ENCODE results near the gene MRPL54. TPM values are rescaled to one million over a fixed set of nuclear protein-coding genes. Genes with fewer than 3 reads are reported as not detected.

The MRPL54 gene
- total RNA-seq, 1 experiment from 2014 or later, result 67.1 TPM

- BruUV-seq (replicated peaks), result no TSS peak
- intact Hi-C loops (cut with micrococcal nuclease), result no loop called here
- H3K4me3 ChIP-seq (replicated peaks in 1 of 2; ENCODE audit: low read depth in 1 of 2, low read length in 2 of 2), result no peak overlapping the region
- no peaks in the 10 kb centered on the region for H3K36me3 ChIP-seq (ENCODE audit: control insufficient read depth in 1 of 2, insufficient read depth in 2 of 2, low read length in 2 of 2)
- no peak for DNase-seq (ENCODE audit: low read depth, low spot score)
- POLR2A ChIA-PET, result no interaction called here
- H3K9me2 ChIP-seq (ENCODE audit: insufficient read depth), result no peaks in the 10 kb centered on the region
- no peaks in the 10 kb centered on the region for H3K79me2 ChIP-seq (ENCODE audit: insufficient read depth, low read length)
- TF ChIP-seq, protein P1, sequence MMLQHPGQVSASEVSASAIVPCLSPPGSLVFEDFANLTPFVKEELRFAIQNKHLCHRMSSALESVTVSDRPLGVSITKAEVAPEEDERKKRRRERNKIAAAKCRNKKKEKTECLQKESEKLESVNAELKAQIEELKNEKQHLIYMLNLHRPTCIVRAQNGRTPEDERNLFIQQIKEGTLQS (IDR thresholded peaks at IDR 0.05), result no peak
- TF ChIP-seq RAD21 (IDR thresholded peaks at IDR 0.05; ENCODE audit: low read depth), result no peak
- TF ChIP-seq CTCF (IDR thresholded peaks at IDR 0.05 in 2 of 3, conservative IDR thresholded peaks at IDR 0.05 in 1 of 3; ENCODE audit: borderline replicate concordance in 1 of 3, insufficient read depth in 1 of 3, low read depth in 2 of 3, low read length in 2 of 3), result no peak
- TF ChIP-seq ZFX (IDR thresholded peaks at IDR 0.05), result no peak
- TF ChIP-seq SIN3A (IDR thresholded peaks at IDR 0.05; ENCODE audit: low read depth), result no peak
- TF ChIP-seq SRF (IDR thresholded peaks at IDR 0.05; ENCODE audit: low read depth), result no peak
- TF ChIP-seq REST (IDR thresholded peaks at IDR 0.05; ENCODE audit: low read depth), result no peak
- no peak for TF ChIP-seq TCF7L2 (IDR thresholded peaks at IDR 0.05; ENCODE audit: borderline replicate concordance, extremely low read depth, insufficient read depth, insufficient read length)
- no peak for TF ChIP-seq POLR2AphosphoS5 (IDR thresholded peaks at IDR 0.05; ENCODE audit: low read depth, low read length)
- no peak for TF ChIP-seq ELF1 (IDR thresholded peaks at IDR 0.05; ENCODE audit: borderline replicate concordance, low read depth)
- TF ChIP-seq CBX3 (IDR thresholded peaks at IDR 0.05; ENCODE audit: low read depth), result no peak
- no peak for TF ChIP-seq MAX (IDR thresholded peaks at IDR 0.05)
- TF ChIP-seq EZH2phosphoT487 (IDR thresholded peaks at IDR 0.05; ENCODE audit: borderline replicate concordance), result no peak
- TF ChIP-seq POLR2A (IDR thresholded peaks at IDR 0.05; ENCODE audit: borderline replicate concordance, extremely low read depth, insufficient read depth, insufficient read length), result no peak
- no peak for TF ChIP-seq YY1 (IDR thresholded peaks at IDR 0.05; ENCODE audit: extremely low read depth, insufficient replicate concordance, low read depth, low read length)
- TF ChIP-seq CEBPB (IDR thresholded peaks at IDR 0.05; ENCODE audit: low read depth), result no peak
- no peak for ATAC-seq
- no peak overlapping the region for H3K9ac ChIP-seq (ENCODE audit: low read length)
- RAD21 ChIA-PET (ENCODE audit: low non-redundant PET in 1 of 2, low total read pairs in 2 of 2, uncharacterized antibody in 2 of 2, unreplicated experiment in 2 of 2), result no interaction called here
- no peak overlapping the region for H2AFZ ChIP-seq (ENCODE audit: low read depth, low read length, poor library complexity, severe bottlenecking)
- H4K20me1 ChIP-seq (ENCODE audit: insufficient read depth), result no peaks in the 10 kb centered on the region
- no peak overlapping the region for H3K27ac ChIP-seq (ENCODE audit: low read depth, low read length)
- CTCF ChIA-PET, result no interaction called here
- H3K4me2 ChIP-seq (ENCODE audit: low read length), result no peak overlapping the region
- no peaks in the 10 kb centered on the region for H3K27me3 ChIP-seq (ENCODE audit: insufficient read depth, low read length)
- no peaks in the 10 kb centered on the region for H3K9me3 ChIP-seq (ENCODE audit: control insufficient read depth in 1 of 2, insufficient read depth in 1 of 2, low read depth in 1 of 2, low read length in 2 of 2)
- no peaks in the 10 kb centered on the region for H3K4me1 ChIP-seq (ENCODE audit: control insufficient read depth in 1 of 2, insufficient read depth in 2 of 2, low read length in 2 of 2)
These were observed 28.5 kb downstream of the MRPL54 start for GRCh38 chr19:3790941-3791340.

All from HCT116 (cell line).